Coronary artery (tissue), 2 donors: ENCODE results near the gene MAD1L1.
A peak's percentile ranks its signal among the peaks of the same experiment; 100 is the strongest.

Experiments
- DNase-seq: peaks from one replicate; pipeline ENCODE4 v3.0.0-alpha.2; 2017; ENCODE audit warnings: low spot score
- H3K27ac ChIP-seq, 2 donors: fragments of 200-600 bp; sonication (generic); one replicate each; pipeline ENCODE4 v1.5.1; 2016 to 2019
- H3K4me3 ChIP-seq: fragments of 200-600 bp; sonication (generic); 2 replicates; pipeline ENCODE4 v1.5.1; 2016; ENCODE audit warnings: mild to moderate bottlenecking, moderate library complexity
- CTCF ChIP-seq: fragments of 200-600 bp; sonication (generic); IDR thresholded peaks from one replicate; pipeline ENCODE4 v1.5.1; 2019; ENCODE audit warnings: antibody characterized with exemption

The MAD1L1 gene

GRCh38 chr7:1939434-1940401, 293.0 kb downstream of the MAD1L1 start:
- DNase-seq = no peak
- H3K27ac ChIP-seq = peak overlapping the region in 1 of 2 donors; percentile 31
- peak overlapping the region; percentile 47 for H3K4me3 ChIP-seq
- TF ChIP-seq CTCF = no peak

- TF ChIP-seq CTCF = no peak
- Histone ChIP-seq H3K27ac (no peak overlapping the region), H3K4me3 (peak overlapping the region; percentile 47)
- no peak for DNase-seq
Measured at GRCh38 chr7:1938788-1939433, 293.8 kb downstream of the MAD1L1 start.

GRCh38 chr7:1937252-1937605, 295.5 kb downstream of the MAD1L1 start:
- no peak overlapping the region for H3K27ac ChIP-seq
- H3K4me3 ChIP-seq = no peak overlapping the region
- DNase-seq = no peak
- no peak for TF ChIP-seq CTCF

GRCh38 chr7:1936531-1937251, 296.1 kb downstream of the MAD1L1 start:
- no peak for DNase-seq
- TF ChIP-seq CTCF = no peak
- no peak overlapping the region for H3K27ac ChIP-seq
- H3K4me3 ChIP-seq = no peak overlapping the region

GRCh38 chr7:1936006-1936310, 296.8 kb downstream of the MAD1L1 start:
- Histone ChIP-seq H3K27ac (no peak overlapping the region), H3K4me3 (no peak overlapping the region)
- TF ChIP-seq CTCF = no peak
- DNase-seq = no peak

GRCh38 chr7:1935176-1936005, 297.4 kb downstream of the MAD1L1 start:
- no peak for DNase-seq
- TF ChIP-seq CTCF = no peak
- no peak overlapping the region for H3K27ac ChIP-seq

More at GRCh38 chr7:1935176-1936005, 297.4 kb downstream of the MAD1L1 start:
- H3K4me3 ChIP-seq = no peak overlapping the region
